ENCODE data around the gene KIF26A. TPM values are rescaled to one million over a fixed set of nuclear protein-coding genes. Genes with fewer than 3 reads are reported as not detected.

KIF26A gene
- total and polyA plus RNA-seq, 2 of the 4 experiments (the other 2 are of a cell fraction) = not detected

DNA sequence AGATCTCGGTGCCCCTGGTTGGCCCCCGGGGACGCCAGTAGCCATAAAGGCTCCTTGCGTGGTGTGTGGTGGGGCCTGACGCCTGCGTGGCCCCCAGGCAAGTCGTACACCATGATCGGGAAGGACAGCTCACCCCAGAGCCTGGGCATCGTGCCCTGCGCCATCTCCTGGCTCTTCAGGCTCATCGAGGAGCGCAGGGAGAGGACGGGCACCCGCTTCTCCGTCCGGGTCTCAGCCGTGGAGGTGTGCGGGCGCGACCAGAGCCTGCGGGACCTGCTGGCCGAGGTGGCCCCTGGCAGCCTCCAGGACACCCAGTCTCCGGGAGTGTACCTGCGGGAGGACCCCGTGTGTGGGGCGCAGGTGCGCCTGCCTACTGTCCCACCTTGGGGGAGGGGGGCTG lies 34.5 kb downstream of the KIF26A start:
- WGBS, 2 experiments (ENCODE audit: extremely low coverage in 2 of 2, insufficient read length in 1 of 2) = 80% methylated on average over 8 of the region's 27 CpGs; no CpG with 5 or more reads in 1 of the 2 experiments
- Histone ChIP-seq H2AK5ac (ENCODE audit: low read depth, low read length) (no peak overlapping the region), H4K91ac (ENCODE audit: insufficient read depth, low read depth, low read length) (no peak overlapping the region), H4K5ac (ENCODE audit: low read depth, low read length) (no peak overlapping the region), H3K23ac (ENCODE audit: low read depth, low read length) (no peak overlapping the region), H3K4me2 (ENCODE audit: low read depth, low read length) (no peak overlapping the region), H3K9ac (ENCODE audit: low read depth, low read length) (no peak overlapping the region), H3K4me1 (ENCODE audit: control insufficient read depth, insufficient read depth, low read length) (no peaks in the 10 kb centered on the region), H3K4ac (ENCODE audit: low read depth, low read length) (no peak overlapping the region), H2AFZ (replicated peaks; ENCODE audit: low read length, poor library complexity) (no peak overlapping the region), H3K4me3 (ENCODE audit: insufficient read depth, low read depth, low read length) (no peak overlapping the region), H3K36me3 (ENCODE audit: control insufficient read depth, insufficient read depth, low read length) (no peaks in the 10 kb centered on the region), H3K27ac (ENCODE audit: insufficient read depth, low read length) (no peak overlapping the region), H3K9me1 (ENCODE audit: insufficient read depth, low read length) (no peaks in the 10 kb centered on the region), H2BK120ac (ENCODE audit: low read depth, low read length) (no peak overlapping the region), H3K9me3 (ENCODE audit: control insufficient read depth, insufficient read depth, low read length) (peaks cover 48% of the 10 kb centered on the region), H3K14ac (replicated peaks; ENCODE audit: low read depth, low read length) (no peak overlapping the region), H3K27me3 (ENCODE audit: control insufficient read depth, insufficient read depth, low read length) (no peaks in the 10 kb centered on the region), H4K20me1 (ENCODE audit: insufficient read depth, low read length) (no peaks in the 10 kb centered on the region), H2BK15ac (ENCODE audit: low read depth, low read length) (no peak overlapping the region), H2AK9ac (replicated peaks; ENCODE audit: low read depth, low read length, poor library complexity) (no peak overlapping the region), H2BK20ac (ENCODE audit: low read depth, low read length) (no peak overlapping the region), H4K8ac (ENCODE audit: low read depth in 2 of 2, low read length in 2 of 2) (no peak overlapping the region), H3K79me1 (ENCODE audit: low read depth in 1 of 2, low read length in 2 of 2) (no peaks in the 10 kb centered on the region), H2BK5ac (ENCODE audit: low read depth, low read length, poor library complexity, severe bottlenecking) (no peak overlapping the region), H3K18ac (ENCODE audit: low read depth, low read length) (no peak overlapping the region), H3K56ac (ENCODE audit: extremely low read depth, insufficient read depth, low read length) (no peak overlapping the region)
- no TSS peak for BruUV-seq (replicated peaks)
- ATAC-seq (ENCODE audit: low read depth) (no peak), DNase-seq (no peak)
- TF ChIP-seq, protein P1, sequence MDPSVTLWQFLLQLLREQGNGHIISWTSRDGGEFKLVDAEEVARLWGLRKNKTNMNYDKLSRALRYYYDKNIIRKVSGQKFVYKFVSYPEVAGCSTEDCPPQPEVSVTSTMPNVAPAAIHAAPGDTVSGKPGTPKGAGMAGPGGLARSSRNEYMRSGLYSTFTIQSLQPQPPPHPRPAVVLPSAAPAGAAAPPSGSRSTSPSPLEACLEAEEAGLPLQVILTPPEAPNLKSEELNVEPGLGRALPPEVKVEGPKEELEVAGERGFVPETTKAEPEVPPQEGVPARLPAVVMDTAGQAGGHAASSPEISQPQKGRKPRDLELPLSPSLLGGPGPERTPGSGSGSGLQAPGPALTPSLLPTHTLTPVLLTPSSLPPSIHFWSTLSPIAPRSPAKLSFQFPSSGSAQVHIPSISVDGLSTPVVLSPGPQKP (IDR thresholded peaks at IDR 0.05; ENCODE audit: borderline replicate concordance, low read depth, low read length) = no peak
- intact Hi-C loops (cut with micrococcal nuclease) (no loop called here), dilution Hi-C loops (cut with HindIII; ENCODE audit: low sequenced_read_pairs, unreplicated experiment) (no loop called here), in situ Hi-C loops (cut with MboI; ENCODE audit: low sequenced_read_pairs) (no loop called here)
- POLR2A ChIA-PET (ENCODE audit: unreplicated experiment) = no interaction called here
- CTCF ChIA-PET = no interaction called here

Measured in IMR-90 (cell line).